ENCODE results near the gene SRPRB. TPM values are rescaled to one million over a fixed set of nuclear protein-coding genes. Genes with fewer than 3 reads are reported as not detected.

The SRPRB gene
- total RNA-seq, 1 experiment from 2014 or later = 54.8 TPM

- no peaks in the 10 kb centered on the region for H3K4me1 ChIP-seq (ENCODE audit: insufficient read depth, low read length)
- H2BK5ac ChIP-seq (ENCODE audit: insufficient read length, low read length) = no peak overlapping the region
- no peaks in the 10 kb centered on the region for H3K23me2 ChIP-seq (ENCODE audit: insufficient read length, low read depth, low read length, poor library complexity, severe bottlenecking)
- H3K36me3 Mint-ChIP-seq (ENCODE audit: insufficient read depth in 1 of 3, low read depth in 3 of 3) = peaks cover 7 to 9% (median 8%) of the 10 kb centered on the region in 3 experiments
- H3K4me2 ChIP-seq (ENCODE audit: insufficient read depth, insufficient read length, low read length) = no peak overlapping the region
- H3K27ac ChIP-seq (ENCODE audit: insufficient read length, low read depth, low read length) = no peak overlapping the region
- no peak for DNase-seq
- no peak for TF ChIP-seq CTCF (conservative IDR thresholded peaks at IDR 0.05)
- H2BK15ac ChIP-seq (ENCODE audit: low read depth, low read length) = no peak overlapping the region
- no peaks in the 10 kb centered on the region for H3K27me3 ChIP-seq (ENCODE audit: insufficient read depth, low read length)
- H3K18ac ChIP-seq (ENCODE audit: insufficient read length, low read depth, low read length) = no peak overlapping the region
- H3K14ac ChIP-seq (ENCODE audit: insufficient read depth, low read length) = no peak overlapping the region
- H3K27ac Mint-ChIP-seq = no peak overlapping the region
- H3K79me2 ChIP-seq (ENCODE audit: insufficient read depth, low read length) = no peaks in the 10 kb centered on the region
- no CpG with 5 or more reads among the region's 7 CpGs for WGBS (ENCODE audit: extremely low coverage, insufficient read length, low lambda C conversion rate)
- no peak overlapping the region for H2BK12ac ChIP-seq (ENCODE audit: insufficient read length, low read depth, low read length)
- no peak overlapping the region for H3T11ph ChIP-seq (ENCODE audit: low read length)
- H2AK5ac ChIP-seq (ENCODE audit: insufficient read length, low read length) = no peak overlapping the region
- peaks cover 3 to 4% of the 10 kb centered on the region in 2 experiments; a peak in 3 of 4 replicates for H3K4me1 Mint-ChIP-seq
- no peak overlapping the region for H4K8ac ChIP-seq (replicated peaks; ENCODE audit: insufficient read length, low read depth, low read length)
- H3K56ac ChIP-seq (ENCODE audit: insufficient read length, low read depth, low read length) = no peak overlapping the region
- peaks cover 9 to 14% of the 10 kb centered on the region in 2 experiments for H3K9me3 Mint-ChIP-seq
- no peak overlapping the region for H4K91ac ChIP-seq (ENCODE audit: insufficient read length, low read depth, low read length)
- H3K9ac ChIP-seq (ENCODE audit: extremely low read depth, insufficient read length, low read length) = no peak overlapping the region
- no peak overlapping the region for H4K5ac ChIP-seq (ENCODE audit: insufficient read length, low read depth, low read length)
- no peak overlapping the region for H2AFZ ChIP-seq (ENCODE audit: low read length)
- no peak overlapping the region for H3K4me3 Mint-ChIP-seq
- H2BK120ac ChIP-seq (ENCODE audit: low read depth, low read length, poor library complexity, severe bottlenecking) = no peak overlapping the region
- H3K23ac ChIP-seq (ENCODE audit: insufficient read length, low read depth, low read length) = no peak overlapping the region
- no peak overlapping the region for H2BK20ac ChIP-seq (ENCODE audit: low read depth, low read length, poor library complexity, severe bottlenecking)
- no peak overlapping the region for H3K4ac ChIP-seq (ENCODE audit: low read depth, low read length)
- H4K20me1 ChIP-seq (ENCODE audit: control insufficient read depth, insufficient read depth, insufficient read length) = no peaks in the 10 kb centered on the region
- no peaks in the 10 kb centered on the region for H3K9me3 ChIP-seq (ENCODE audit: control insufficient read depth, low read depth, low read length)
- H3K79me1 ChIP-seq (ENCODE audit: insufficient read depth, low read depth, low read length, poor library complexity, severe bottlenecking) = no peaks in the 10 kb centered on the region
- H3K27me3 Mint-ChIP-seq (ENCODE audit: low read depth) = peaks cover 31% of the 10 kb centered on the region
Measured at GRCh38 chr3:133799794-133800585, 5.6 kb upstream of the SRPRB start.
